ENCODE results near the gene PTGIS.

The PTGIS gene

GRCh38 chr20:49513517-49513916 is 54.4 kb downstream of the PTGIS start:
- no peak for DNase-seq (ENCODE audit: low read depth)
- TF ChIP-seq, protein P1, sequence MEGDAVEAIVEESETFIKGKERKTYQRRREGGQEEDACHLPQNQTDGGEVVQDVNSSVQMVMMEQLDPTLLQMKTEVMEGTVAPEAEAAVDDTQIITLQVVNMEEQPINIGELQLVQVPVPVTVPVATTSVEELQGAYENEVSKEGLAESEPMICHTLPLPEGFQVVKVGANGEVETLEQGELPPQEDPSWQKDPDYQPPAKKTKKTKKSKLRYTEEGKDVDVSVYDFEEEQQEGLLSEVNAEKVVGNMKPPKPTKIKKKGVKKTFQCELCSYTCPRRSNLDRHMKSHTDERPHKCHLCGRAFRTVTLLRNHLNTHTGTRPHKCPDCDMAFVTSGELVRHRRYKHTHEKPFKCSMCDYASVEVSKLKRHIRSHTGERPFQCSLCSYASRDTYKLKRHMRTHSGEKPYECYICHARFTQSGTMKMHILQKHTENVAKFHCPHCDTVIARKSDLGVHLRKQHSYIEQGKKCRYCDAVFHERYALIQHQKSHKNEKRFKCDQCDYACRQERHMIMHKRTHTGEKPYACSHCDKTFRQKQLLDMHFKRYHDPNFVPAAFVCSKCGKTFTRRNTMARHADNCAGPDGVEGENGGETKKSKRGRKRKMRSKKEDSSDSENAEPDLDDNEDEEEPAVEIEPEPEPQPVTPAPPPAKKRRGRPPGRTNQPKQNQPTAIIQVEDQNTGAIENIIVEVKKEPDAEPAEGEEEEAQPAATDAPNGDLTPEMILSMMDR (IDR thresholded peaks at IDR 0.05; ENCODE audit: control insufficient read depth, extremely low read depth, insufficient read depth), result no peak
- no peak overlapping the region for H3K4me3 ChIP-seq (ENCODE audit: low read depth, low read length)

- TF ChIP-seq, protein P1 (IDR thresholded peaks at IDR 0.05; ENCODE audit: control insufficient read depth, extremely low read depth, insufficient read depth), result no peak
- DNase-seq (ENCODE audit: low read depth), result no peak
Observed at GRCh38 chr20:49513009-49513408, 54.9 kb downstream of the PTGIS start.

GRCh38 chr20:49511788-49512525 is 56.0 kb downstream of the PTGIS start:
- TF ChIP-seq, protein P1 (IDR thresholded peaks at IDR 0.05; ENCODE audit: control insufficient read depth, extremely low read depth, insufficient read depth), result no peak
- no peak for DNase-seq (ENCODE audit: low read depth)
- no peak overlapping the region for H3K4me3 ChIP-seq (ENCODE audit: low read depth, low read length)

More at GRCh38 chr20:49513009-49513408, 54.9 kb downstream of the PTGIS start:
- H3K4me3 ChIP-seq (ENCODE audit: low read depth, low read length), result no peak overlapping the region

- no peak for DNase-seq (ENCODE audit: low read depth)
- TF ChIP-seq, protein P1 (IDR thresholded peaks at IDR 0.05; ENCODE audit: control insufficient read depth, extremely low read depth, insufficient read depth), result no peak
- H3K4me3 ChIP-seq (ENCODE audit: low read depth, low read length), result no peak overlapping the region
Observed at GRCh38 chr20:49510562-49511122, 57.3 kb downstream of the PTGIS start.

DNA sequence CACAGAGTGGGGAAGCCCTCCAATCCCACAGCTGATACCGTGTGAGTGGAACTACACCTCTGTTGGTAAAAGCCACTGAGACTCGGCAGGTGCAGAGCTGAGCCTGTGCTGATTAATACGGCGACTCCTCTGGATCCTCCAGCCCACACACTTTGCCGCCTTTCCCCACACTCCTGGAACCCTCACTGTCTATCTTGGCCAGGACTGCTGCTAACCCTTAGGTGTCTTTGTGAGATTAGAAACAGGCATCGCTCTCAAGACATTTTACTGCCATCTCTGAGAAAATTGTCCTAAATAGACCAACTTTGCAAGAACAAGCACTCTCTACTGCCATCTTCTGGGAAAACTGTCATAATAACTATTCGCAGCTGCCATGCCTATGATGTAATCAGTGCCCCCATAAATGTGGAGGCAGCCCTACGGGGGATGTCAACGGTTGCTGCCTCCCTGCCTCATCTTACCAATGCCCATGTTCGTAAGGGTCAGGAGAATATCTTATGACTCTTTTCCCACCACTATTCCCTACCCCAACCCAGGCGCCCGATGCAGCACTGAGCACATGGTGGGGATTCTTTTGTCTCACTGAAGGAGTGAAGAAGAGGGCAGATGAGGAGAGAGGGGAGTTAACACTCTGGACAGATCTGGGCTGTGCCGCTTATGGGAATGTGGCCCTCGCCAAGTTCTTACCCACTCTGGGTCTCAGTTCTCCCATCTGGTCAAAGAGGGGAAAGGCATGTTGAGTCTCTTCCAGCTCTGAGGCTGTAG is 59.3 kb downstream of the PTGIS start:
- H3K4me3 ChIP-seq (ENCODE audit: low read depth, low read length), result no peak overlapping the region
- TF ChIP-seq, protein P1 (IDR thresholded peaks at IDR 0.05; ENCODE audit: control insufficient read depth, extremely low read depth, insufficient read depth), result peak; percentile 66
- peak; percentile 6 for DNase-seq (ENCODE audit: low read depth)

GRCh38 chr20:49507741-49508434 is 60.0 kb downstream of the PTGIS start:
- H3K4me3 ChIP-seq (ENCODE audit: low read depth, low read length), result no peak overlapping the region
- DNase-seq (ENCODE audit: low read depth), result no peak
- TF ChIP-seq, protein P1 (IDR thresholded peaks at IDR 0.05; ENCODE audit: control insufficient read depth, extremely low read depth, insufficient read depth), result no peak
